Effector memory CD4-positive, alpha-beta T cell (primary cell): ENCODE results near the gene SNAPC2.

Source experiments
- DNase-seq, 3 donors: peaks; one replicate each; pipeline ENCODE4 v3.0.0-alpha.2; 2020
- H3K27ac ChIP-seq: 2 replicates; pipeline ENCODE4 v1.7.0; 2013; ENCODE audit warnings: mild to moderate bottlenecking, low read length, moderate library complexity; ENCODE audit not compliant: insufficient read depth, poor library complexity, severe bottlenecking
- H3K27me3 ChIP-seq: replicated peaks from 2 replicates; pipeline ENCODE4 v1.7.0; 2013; ENCODE audit warnings: mild to moderate bottlenecking, low read length; ENCODE audit not compliant: insufficient read depth, control insufficient read depth, poor library complexity, severe bottlenecking
- H3K36me3 ChIP-seq: 2 replicates; pipeline ENCODE4 v1.7.0; 2013; ENCODE audit warnings: mild to moderate bottlenecking, low read length, moderate library complexity; ENCODE audit not compliant: control insufficient read depth, insufficient read depth
- H3K4me1 ChIP-seq: 2 replicates; pipeline ENCODE4 v1.7.0; 2013; ENCODE audit warnings: low read length, mild to moderate bottlenecking; ENCODE audit not compliant: control insufficient read depth, insufficient read depth, poor library complexity, severe bottlenecking
- H3K4me3 ChIP-seq: 2 replicates; pipeline ENCODE4 v1.7.0; 2013; ENCODE audit warnings: low read length, low read depth, mild to moderate bottlenecking; ENCODE audit not compliant: insufficient read depth, poor library complexity, severe bottlenecking
- H3K9me3 ChIP-seq: 2 replicates; pipeline ENCODE4 v1.7.0; 2013; ENCODE audit warnings: mild to moderate bottlenecking, low read length, moderate library complexity; ENCODE audit not compliant: control insufficient read depth

Gene SNAPC2

DNA sequence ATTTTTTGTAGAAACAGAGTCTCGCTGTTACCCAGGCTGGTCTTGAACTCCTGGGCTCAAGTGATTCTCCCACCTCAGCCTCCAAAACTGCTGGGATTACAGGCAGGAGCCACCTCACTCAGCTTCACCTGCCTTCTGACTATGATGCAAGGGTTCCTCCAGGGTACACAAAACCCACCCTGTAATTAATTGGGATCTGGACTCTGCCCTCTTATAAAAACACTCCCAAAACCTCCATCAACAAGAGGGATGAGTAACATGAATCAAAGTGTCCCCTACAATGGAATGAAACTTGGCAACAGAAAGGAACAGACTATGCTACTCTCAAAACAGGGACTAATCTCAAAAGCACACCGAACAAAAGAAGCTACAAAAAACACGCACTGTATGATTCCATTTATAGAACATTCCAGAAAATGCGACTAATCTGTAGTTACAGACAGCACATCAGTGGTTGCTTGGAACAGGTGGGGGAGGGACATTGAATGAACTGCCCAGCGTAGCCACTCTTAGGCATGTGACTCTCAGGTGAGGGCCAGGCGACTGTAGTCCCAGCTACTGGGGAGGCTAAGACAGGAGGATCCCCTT, 42.8 kb upstream of the SNAPC2 start:
- no peak overlapping the region for H3K27ac ChIP-seq
- H3K4me1 ChIP-seq: peaks cover 20% of the 10 kb centered on the region
- no peak overlapping the region for H3K4me3 ChIP-seq
- peaks cover 17% of the 10 kb centered on the region for H3K27me3 ChIP-seq
- no peaks in the 10 kb centered on the region for H3K36me3 ChIP-seq
- H3K9me3 ChIP-seq: no peaks in the 10 kb centered on the region
- DNase-seq: no peak

DNA sequence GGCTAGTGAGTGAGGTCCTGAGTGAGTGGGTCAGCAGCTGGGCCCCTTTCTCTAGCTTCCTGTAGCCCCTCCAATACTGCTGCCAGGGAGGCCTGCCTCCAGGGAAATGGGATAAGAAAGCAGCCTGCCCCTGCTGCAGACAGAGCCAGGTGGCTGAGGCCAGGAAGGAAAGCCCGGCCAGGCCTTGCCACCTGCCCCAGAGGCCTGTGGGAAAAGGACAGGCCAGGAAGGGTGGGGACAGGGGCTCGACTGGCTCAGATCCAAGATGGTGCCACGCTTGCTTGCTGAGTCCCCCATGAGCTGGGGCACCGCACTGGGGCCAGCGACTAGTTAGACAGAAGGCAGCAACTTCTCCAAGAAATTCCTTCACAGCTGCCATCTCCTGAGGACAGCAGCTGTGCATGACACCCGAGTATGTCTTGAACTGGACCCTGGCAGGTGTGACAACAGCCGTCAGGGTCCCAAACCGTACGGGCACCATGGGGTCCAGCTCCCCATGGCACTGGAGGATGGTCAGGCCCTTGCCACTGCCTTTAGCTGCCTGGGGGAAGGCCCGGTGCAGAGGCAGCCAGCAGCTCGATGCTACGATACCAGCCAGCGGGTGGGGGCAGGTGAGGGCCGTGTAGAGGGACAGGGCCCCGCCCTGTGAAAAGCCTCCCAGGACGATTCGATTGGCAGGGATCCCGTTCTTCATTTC, 40.9 kb upstream of the SNAPC2 start:
- Histone ChIP-seq H3K36me3 (no peaks in the 10 kb centered on the region), H3K4me1 (peaks cover 7% of the 10 kb centered on the region), H3K9me3 (no peaks in the 10 kb centered on the region), H3K27me3 (no peaks in the 10 kb centered on the region), H3K27ac (no peak overlapping the region), H3K4me3 (no peak overlapping the region)
- no peak for DNase-seq

DNA sequence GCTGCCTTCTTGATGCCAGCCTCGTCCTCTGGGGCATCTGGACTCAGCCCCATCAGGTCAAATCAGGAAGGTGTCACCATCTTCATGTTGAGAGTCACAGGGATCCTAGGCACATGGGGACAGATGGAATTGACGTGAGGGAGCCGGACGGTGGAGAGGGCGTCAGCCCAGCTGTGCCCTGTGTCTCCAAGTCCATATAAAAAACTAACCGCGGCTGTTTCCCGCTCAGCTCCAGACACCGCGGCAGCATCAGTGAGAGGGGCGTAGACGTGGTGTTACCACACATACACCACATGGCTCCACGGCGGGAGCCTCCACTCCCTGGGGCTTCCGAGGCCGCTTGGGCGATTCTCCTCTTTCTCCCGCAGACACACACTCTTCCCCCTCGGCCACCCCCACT, 40.3 kb upstream of the SNAPC2 start:
- peaks cover 2% of the 10 kb centered on the region for H3K4me1 ChIP-seq
- H3K27me3 ChIP-seq: no peaks in the 10 kb centered on the region
- no peak overlapping the region for H3K27ac ChIP-seq
- H3K36me3 ChIP-seq: no peaks in the 10 kb centered on the region
- no peak for DNase-seq
- no peaks in the 10 kb centered on the region for H3K9me3 ChIP-seq
- no peak overlapping the region for H3K4me3 ChIP-seq

DNA sequence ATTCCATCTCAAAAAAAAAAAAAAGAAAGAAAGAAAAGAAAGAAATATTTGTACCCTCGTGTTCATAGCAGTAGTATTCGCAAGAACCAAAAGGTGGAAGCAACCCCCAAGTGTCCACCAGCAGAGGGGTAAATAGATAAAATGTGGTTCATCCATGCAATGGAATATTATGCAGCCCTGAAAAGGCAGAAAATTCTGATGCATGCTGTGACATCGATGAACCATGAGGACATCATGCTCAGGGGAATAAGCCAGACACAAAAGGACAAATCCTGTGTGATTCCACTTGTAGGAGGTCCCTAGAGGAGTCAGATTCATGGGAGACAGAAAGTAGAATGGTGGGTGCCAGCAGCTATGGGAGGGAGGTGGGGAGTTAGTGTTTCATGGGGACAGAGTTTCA, 38.2 kb upstream of the SNAPC2 start:
- Histone ChIP-seq H3K4me1 (no peaks in the 10 kb centered on the region), H3K36me3 (no peaks in the 10 kb centered on the region), H3K27me3 (no peaks in the 10 kb centered on the region), H3K27ac (no peak overlapping the region), H3K9me3 (no peaks in the 10 kb centered on the region), H3K4me3 (no peak overlapping the region)
- DNase-seq: no peak

DNA sequence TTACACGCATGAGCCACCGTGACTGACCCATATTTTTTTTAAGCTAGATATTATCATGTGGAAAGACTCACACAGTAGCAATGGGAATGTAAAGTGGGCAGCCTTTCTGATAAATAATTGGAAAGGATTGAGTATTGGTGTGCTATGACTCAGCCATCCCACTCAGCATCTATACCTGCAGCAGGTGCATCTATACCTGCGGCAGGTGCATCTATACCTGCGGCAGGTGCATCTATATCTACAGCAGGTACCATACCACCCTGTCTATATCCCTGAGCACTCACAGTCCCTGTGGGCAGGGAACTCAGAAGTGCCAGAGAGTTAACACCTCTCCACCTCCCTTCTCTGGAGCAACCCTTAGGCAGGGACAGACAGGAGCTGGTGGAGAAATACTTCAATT, 37.0 kb upstream of the SNAPC2 start:
- Histone ChIP-seq H3K36me3 (no peaks in the 10 kb centered on the region), H3K4me1 (peaks cover under 1% of the 10 kb centered on the region), H3K4me3 (no peak overlapping the region), H3K9me3 (no peaks in the 10 kb centered on the region), H3K27me3 (peaks cover 2% of the 10 kb centered on the region), H3K27ac (no peak overlapping the region)
- DNase-seq: no peak

DNA sequence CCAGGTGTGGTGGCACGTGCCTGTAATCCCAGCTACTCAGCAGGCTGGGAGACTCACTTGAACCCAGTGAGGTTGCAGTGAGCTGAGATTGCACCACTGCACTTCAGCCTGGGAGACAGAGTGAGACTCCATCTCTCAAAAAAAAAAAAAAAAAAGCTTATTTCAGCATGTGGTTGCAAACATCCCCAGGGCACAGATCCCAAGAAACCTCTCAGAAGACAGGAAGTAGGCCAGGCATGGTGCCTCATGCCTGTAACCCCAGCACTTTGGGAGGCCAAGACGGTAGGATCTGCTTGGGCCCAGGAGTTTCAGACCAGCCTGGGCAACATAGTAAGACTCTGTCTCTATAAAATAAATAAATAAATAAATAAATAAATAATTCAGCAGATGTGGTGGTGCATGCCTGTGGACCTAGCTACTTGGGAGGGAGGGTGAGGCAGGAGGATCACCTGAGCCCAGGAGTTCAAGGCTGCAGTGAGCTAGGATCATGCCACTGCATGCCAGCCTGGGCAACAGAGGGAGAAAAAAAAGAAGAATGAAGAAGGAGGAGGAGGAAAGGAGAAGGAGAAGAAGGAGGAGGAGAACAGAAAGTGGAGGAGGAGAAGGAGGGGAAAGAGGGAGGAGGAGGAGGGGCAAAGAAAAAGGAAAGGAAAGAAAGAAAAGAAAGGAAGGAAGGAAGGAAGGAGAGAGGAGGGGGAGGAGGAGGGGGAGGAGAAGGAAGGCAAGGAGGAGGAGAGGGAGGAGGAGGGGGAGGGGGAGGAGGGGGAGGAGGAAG, 36.2 kb upstream of the SNAPC2 start:
- no peak for DNase-seq
- H3K27ac ChIP-seq: no peak overlapping the region
- no peaks in the 10 kb centered on the region for H3K9me3 ChIP-seq
- H3K36me3 ChIP-seq: no peaks in the 10 kb centered on the region
- peaks cover 8% of the 10 kb centered on the region for H3K27me3 ChIP-seq
- H3K4me1 ChIP-seq: peaks cover 6% of the 10 kb centered on the region
- no peak overlapping the region for H3K4me3 ChIP-seq

DNA sequence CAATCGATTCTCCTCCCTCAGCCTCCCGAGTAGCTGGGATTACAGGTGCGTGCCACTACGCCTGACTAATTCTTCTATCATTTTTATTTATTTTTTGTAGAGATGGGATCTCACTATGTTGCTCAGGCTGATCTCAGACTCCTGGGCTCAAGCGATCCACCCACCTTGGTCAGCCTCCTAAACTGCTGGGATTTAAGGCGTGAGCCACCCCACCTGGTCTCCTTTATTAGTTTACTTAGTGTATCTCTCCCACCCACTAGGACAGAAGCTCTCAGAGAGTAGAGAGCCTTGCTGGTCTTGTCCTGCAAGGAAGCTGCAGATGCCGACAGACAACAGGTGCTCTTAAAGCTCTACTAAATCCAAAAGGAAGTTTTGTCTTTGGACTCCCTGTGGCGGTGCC, 34.3 kb upstream of the SNAPC2 start:
- no peak overlapping the region for H3K27ac ChIP-seq
- no peak for DNase-seq
- H3K4me3 ChIP-seq: no peak overlapping the region
- H3K4me1 ChIP-seq: peaks cover 6% of the 10 kb centered on the region
- H3K27me3 ChIP-seq: peaks cover 8% of the 10 kb centered on the region
- H3K9me3 ChIP-seq: no peaks in the 10 kb centered on the region
- H3K36me3 ChIP-seq: no peaks in the 10 kb centered on the region

DNA sequence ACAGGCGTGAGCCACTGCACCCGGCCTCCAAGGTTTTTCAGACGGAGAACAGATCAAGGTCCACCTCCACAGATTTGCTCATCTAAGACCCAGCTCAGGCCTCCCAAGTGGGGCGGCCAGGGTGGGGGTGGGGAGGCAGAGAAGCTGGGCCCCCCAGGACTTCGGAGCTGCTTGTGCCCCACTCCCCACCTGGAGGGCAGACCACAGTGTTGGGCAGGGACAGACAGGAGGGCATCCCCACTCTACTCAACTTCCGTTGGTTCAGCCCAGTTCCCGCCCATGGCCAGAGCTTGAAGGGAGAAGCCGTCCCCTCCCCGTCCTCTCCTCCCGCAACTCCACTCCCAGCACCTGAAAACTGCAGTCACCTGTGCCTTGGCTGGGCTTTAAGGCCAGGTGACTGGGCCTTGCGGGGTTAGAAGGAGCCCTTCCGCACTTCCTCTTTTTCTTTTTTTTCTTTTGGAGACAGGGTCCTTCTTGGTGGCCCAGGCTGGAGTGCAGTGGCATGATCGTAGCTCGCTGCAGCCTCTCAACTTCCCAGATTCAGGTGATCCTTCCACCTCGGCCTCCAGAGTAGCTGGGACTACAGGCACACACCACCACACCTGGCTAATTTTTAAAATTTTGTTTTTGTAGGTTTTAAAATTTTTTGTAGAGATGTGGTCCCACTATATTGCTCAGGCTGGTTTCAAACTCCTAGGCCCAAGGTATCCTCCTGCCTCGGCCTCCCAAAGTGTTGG, 32.6 kb upstream of the SNAPC2 start:
- Histone ChIP-seq H3K27ac (no peak overlapping the region), H3K4me3 (no peak overlapping the region)
- DNase-seq: no peak

DNA sequence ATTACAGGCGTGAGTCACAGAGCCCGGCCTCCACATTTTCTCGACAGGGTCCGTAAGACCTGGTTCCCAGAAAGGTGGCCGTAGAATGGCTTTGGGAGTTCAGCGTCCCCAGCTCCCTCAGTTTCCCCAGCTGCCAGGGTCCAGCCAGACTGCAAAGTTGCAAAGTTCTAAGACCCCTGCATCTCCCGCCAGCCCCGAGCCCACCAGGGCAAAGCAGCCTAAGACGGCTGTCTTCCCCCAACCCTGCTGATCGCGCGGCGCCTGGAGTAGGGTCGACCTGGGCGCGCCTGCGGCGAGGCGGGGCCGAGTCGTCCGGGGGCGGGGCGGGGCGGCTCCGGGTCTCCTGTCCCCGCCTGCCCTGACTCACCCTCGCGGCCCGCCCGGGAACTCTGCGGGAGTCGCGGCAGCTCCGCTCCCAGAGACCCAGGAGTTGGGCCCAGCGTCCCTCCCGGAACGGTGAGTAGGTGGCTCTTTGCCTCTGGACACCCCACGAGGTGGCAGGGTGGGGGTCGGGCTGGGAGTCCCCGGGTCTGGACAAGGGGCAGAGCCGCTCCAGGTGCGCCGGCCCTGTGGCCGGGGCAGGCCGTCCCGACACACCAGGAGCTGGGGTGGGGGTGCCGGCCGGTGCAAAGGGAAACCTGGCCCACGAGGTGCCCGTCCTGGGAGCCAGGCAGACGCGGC, 31.9 kb upstream of the SNAPC2 start, which contains the start of gene LRRC8E:
Gene LRRC8E (plus strand): TSS at position 366 of the 681 bp plus-strand sequence. CDS start 7,094 bp downstream, outside the sequence.
- Histone ChIP-seq H3K27me3 (peaks cover 8% of the 10 kb centered on the region), H3K9me3 (no peaks in the 10 kb centered on the region), H3K4me1 (peaks cover 6% of the 10 kb centered on the region), H3K27ac (no peak within 1 kb of the TSS), H3K36me3 (no peaks in the 10 kb centered on the region), H3K4me3 (no peak within 1 kb of the TSS)
- no peak for DNase-seq

More for the DNA sequence above, 32.6 kb upstream of the SNAPC2 start:
- Histone ChIP-seq H3K4me1 (peaks cover 6% of the 10 kb centered on the region), H3K27me3 (peaks cover 8% of the 10 kb centered on the region), H3K36me3 (no peaks in the 10 kb centered on the region), H3K9me3 (no peaks in the 10 kb centered on the region)
